Uterus (tissue), 2 donors: Measurements from ENCODE around the gene JAM3.

ENCODE experiments used
- CTCF ChIP-seq, 4 experiments: fragments of 200-600 bp in 2 of 4; fragments of 450-650 bp in 2 of 4; sonication (generic) in 2 of 4; IDR thresholded peaks; one replicate each; pipeline ENCODE4 v1.5.1; 2016 to 2019; ENCODE audit warnings: antibody characterized with exemption in 4 of 4, mild to moderate bottlenecking in 2 of 4, moderate library complexity in 1 of 4
- POLR2A ChIP-seq, 2 donors: fragments of 450-650 bp; IDR thresholded peaks; one replicate each; pipeline ENCODE4 v1.6.1; 2016; ENCODE audit warnings: antibody characterized with exemption in 2 of 2, mild to moderate bottlenecking in 1 of 2, moderate library complexity in 1 of 2

GRCh38 chr11:134170177-134170918, 101.5 kb downstream of the JAM3 start:
- TF ChIP-seq CTCF (IDR thresholded peaks at IDR 0.05): no peak
- TF ChIP-seq POLR2A (IDR thresholded peaks at IDR 0.05): no peak
